Pancreas (tissue), 10 donors: Measurements from ENCODE around the gene KHNYN. TPM values are rescaled to one million over a fixed set of nuclear protein-coding genes. Genes with fewer than 3 reads are reported as not detected.
"Not testable (repeated sequence)": the region's sequence is repeated elsewhere in the genome, so short reads cannot be mapped to it uniquely, and the experiment has no call there.

Experiments used
- ATAC-seq, 4 donors: fragments of 200-7000 bp; cut with Tn5 transposase; one replicate each; pipeline versions ENCODE4 v1.8.0 to v1.9.1; 2020; ENCODE audit warnings: mild to moderate bottlenecking in 4 of 4, moderate library complexity in 4 of 4
- DNase-seq, 6 donors: peaks; one replicate each; pipeline ENCODE4 v3.0.0-alpha.2; 2020
- FAIRE-seq: peaks from 2 replicates; lab custom pipeline; 2012; peaks lifted over from hg19 to GRCh38; lab: Jason Lieb, UNC
- H3K27ac ChIP-seq, 4 donors: fragments of 200-600 bp; sonication (generic); 1 replicate in 3 of 4; 2 replicates in 1 of 4; pipeline versions ENCODE4 v1.5.0 to v1.8.0; 2020
- H3K27me3 ChIP-seq, 4 donors: fragments of 200-600 bp; one replicate each; pipeline ENCODE4 v1.8.0; 2021
- H3K36me3 ChIP-seq, 3 donors: fragments of 200-600 bp; sonication (generic) in 1 of 3; one replicate each; pipeline versions ENCODE4 v1.5.0 to v1.8.0; 2020 to 2021
- H3K4me1 ChIP-seq, 3 donors: fragments of 200-600 bp; one replicate each; pipeline ENCODE4 v1.8.0; 2021
- H3K4me3 ChIP-seq, 4 donors: fragments of 200-600 bp; sonication (generic) in 2 of 4; one replicate each; pipeline versions ENCODE4 v1.5.0 to v1.8.0; 2020 to 2021
- H3K9me3 ChIP-seq, 4 donors: fragments of 200-600 bp; one replicate each; pipeline ENCODE4 v1.8.0; 2021
- CTCF ChIP-seq, 4 donors: fragments of 200-600 bp; sonication (generic) in 3 of 4; IDR thresholded peaks; one replicate each; pipeline versions ENCODE4 v1.5.0 to v1.8.0; 2021; ENCODE audit warnings: antibody characterized with exemption in 4 of 4
- WGBS, 2 donors: extraction: QIAGEN DNeasy Blood & Tissue Kit; methylation state at CpG; one replicate each; pipeline ENCODE4 v1.1.7; 2013; 5-methylcytosine and 5-hydroxymethylcytosine counted together
- intact Hi-C, 3 donors: fragments of 100-400 bp; cut with DNase I; formaldehyde crosslinking; loops; one replicate each; pipeline versions ENCODE4 v1.11.1 to v1.14.2; 2022
- polyA plus RNA-seq, 2 donors: library from polyadenylated mRNA; stranded (reverse); fragments of 200-250 nt; gene quantifications; one replicate each; pipeline ENCODE4 v1.2.3, GENCODE V29; 2013
- total RNA-seq, 6 donors: library from RNA; stranded (reverse); fragmentation: NEBNext Ultra II Directional in 4 of 6; extraction: Animal tissue kit (Norgen Biotek cat#: 25700) in 4 of 6; gene quantifications; one replicate each; pipeline versions ENCODE4 v1.2.1 to v1.2.4, GENCODE V29; 2021 to 2023
- donor health status: healthy with polysubstance abuse.
- donor health status: DM: no; HTN: no; CAD: no; lungs with moderate emphysema.
- donor health status: DM: no; HTN: no; CAD: no.
- donor health status: control.
- donor health status: control.
- donor health status: Bipolar disorder and iron deficiency.
- donor health status: DM: yes; HTN: yes; CAD: no.
- donor health status: DM: no; HTN: no; CAD: no.
- donor health status: DM: no; HTN: no; CAD: no.
- donor health status: DM: yes; HTN: yes; CAD: no.

Gene KHNYN
- total and polyA plus RNA-seq, 8 donors: 21.8 to 42.9 (median 26.8) TPM

GRCh38 chr14:24385524-24385923 is 44.2 kb upstream of the KHNYN start:
- 74 to 76% methylated on average over 4 of the region's 4 CpGs for WGBS, 2 donors
- intact Hi-C loops: no loop called here
- Histone ChIP-seq H3K36me3 (no peaks in the 10 kb centered on the region), H3K27me3 (no peaks in the 10 kb centered on the region), H3K9me3 (no peaks in the 10 kb centered on the region), H3K27ac (no peak overlapping the region), H3K4me1 (no peaks in the 10 kb centered on the region), H3K4me3 (no peak overlapping the region)
- no peak for FAIRE-seq
- DNase-seq: no peak
- no peak for ATAC-seq
- TF ChIP-seq CTCF (IDR thresholded peaks at IDR 0.05): no peak

- H3K4me3 ChIP-seq: no peak overlapping the region
- ATAC-seq (no peak), FAIRE-seq (no peak), DNase-seq (no peak)
- H3K27me3 ChIP-seq: no peaks in the 10 kb centered on the region
- intact Hi-C loops: no loop called here
- H3K9me3 ChIP-seq: no peaks in the 10 kb centered on the region
- 88 to 93% methylated on average over 2 of the region's 2 CpGs for WGBS, 2 donors
- H3K27ac ChIP-seq: no peak overlapping the region
- no peaks in the 10 kb centered on the region for H3K4me1 ChIP-seq
- TF ChIP-seq CTCF (IDR thresholded peaks at IDR 0.05): no peak
- H3K36me3 ChIP-seq: no peaks in the 10 kb centered on the region
Measured at GRCh38 chr14:24387009-24387345, 42.8 kb upstream of the KHNYN start.

GRCh38 chr14:24387579-24387978 is 42.2 kb upstream of the KHNYN start:
- H3K27me3 ChIP-seq, H3K36me3 ChIP-seq, intact Hi-C loops, FAIRE-seq, H3K4me3 ChIP-seq, ATAC-seq, H3K27ac ChIP-seq, H3K9me3 ChIP-seq, H3K4me1 ChIP-seq, DNase-seq: not testable (repeated sequence)
- WGBS, 2 donors: 73 to 88% methylated on average over 5 of the region's 5 CpGs

GRCh38 chr14:24388474-24389179 is 41.1 kb upstream of the KHNYN start:
- 69 to 71% methylated on average over 2 of the region's 2 CpGs for WGBS, 2 donors

GRCh38 chr14:24389226-24389848 is 40.4 kb upstream of the KHNYN start:
- no peak for FAIRE-seq
- Histone ChIP-seq H3K9me3 (no peaks in the 10 kb centered on the region), H3K4me1 (peaks cover 0 to 5% (median 0%) of the 10 kb centered on the region in 3 donors), H3K4me3 (no peak overlapping the region), H3K27ac (no peak overlapping the region), H3K27me3 (no peaks in the 10 kb centered on the region), H3K36me3 (no peaks in the 10 kb centered on the region)
- TF ChIP-seq CTCF (IDR thresholded peaks at IDR 0.05): no peak
- 75 to 76% methylated on average over 11 of the region's 11 CpGs for WGBS, 2 donors
- intact Hi-C loops: no loop called here
- ATAC-seq: no peak
- DNase-seq: no peak

More at GRCh38 chr14:24388474-24389179, 41.1 kb upstream of the KHNYN start:
- Histone ChIP-seq H3K36me3 (no peaks in the 10 kb centered on the region), H3K4me3 (no peak overlapping the region), H3K27me3 (no peaks in the 10 kb centered on the region), H3K4me1 (peaks cover 0 to 5% (median 0%) of the 10 kb centered on the region in 3 donors), H3K27ac (no peak overlapping the region), H3K9me3 (no peaks in the 10 kb centered on the region)
- FAIRE-seq (no peak), DNase-seq (no peak), ATAC-seq (no peak)
- intact Hi-C loops: no loop called here
- TF ChIP-seq CTCF (IDR thresholded peaks at IDR 0.05): no peak
